KOPT-K1 (cell line): Measurements from ENCODE around the gene MYH13.

Experiments
- H3K27ac ChIP-seq: fragments of 200-600 bp; sonication (generic); 2 replicates; pipeline ENCODE4 v1.5.1; 2016; ENCODE audit warnings: antibody characterized with exemption, mild to moderate bottlenecking, low read depth, low read length; ENCODE audit not compliant: poor library complexity, severe bottlenecking
- H3K36me3 ChIP-seq: fragments of 200-600 bp; sonication (generic); 2 replicates; pipeline ENCODE4 v1.5.1; 2017; ENCODE audit warnings: antibody characterized with exemption, mild to moderate bottlenecking, low read length, moderate library complexity; ENCODE audit not compliant: insufficient read depth
- H3K9me3 ChIP-seq: fragments of 200-600 bp; sonication (generic); 2 replicates; pipeline ENCODE4 v1.5.1; 2017; ENCODE audit warnings: antibody characterized with exemption, low read length, mild to moderate bottlenecking; ENCODE audit not compliant: insufficient read depth, poor library complexity, severe bottlenecking

Gene MYH13

GRCh38 chr17:10264051-10264450 is 108.8 kb downstream of the MYH13 start:
- H3K36me3 ChIP-seq = no peaks in the 10 kb centered on the region
- H3K9me3 ChIP-seq = peaks cover 15% of the 10 kb centered on the region
- no peak overlapping the region for H3K27ac ChIP-seq

GRCh38 chr17:10262451-10262850 is 110.4 kb downstream of the MYH13 start:
- Histone ChIP-seq H3K9me3 (peaks cover 13% of the 10 kb centered on the region), H3K36me3 (no peaks in the 10 kb centered on the region), H3K27ac (no peak overlapping the region)

DNA sequence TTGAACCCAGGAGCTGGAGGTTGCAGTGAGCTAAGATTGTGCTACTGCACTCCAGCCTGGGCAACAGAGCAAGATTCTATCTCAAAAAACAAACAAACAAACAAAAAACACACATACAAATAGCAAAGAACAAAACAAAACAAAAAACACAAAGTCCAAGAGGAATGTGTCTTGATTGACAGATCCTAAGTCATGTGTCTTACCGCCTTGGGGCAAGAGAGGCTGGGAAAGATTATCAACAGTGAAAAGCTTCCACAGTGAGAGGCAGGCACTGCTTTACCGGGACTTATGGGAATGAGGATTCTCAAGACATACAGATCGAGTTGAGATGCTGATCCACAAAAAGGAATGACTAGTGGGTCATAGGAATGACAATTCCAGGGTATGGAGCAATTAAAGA is 111.7 kb downstream of the MYH13 start:
- H3K36me3 ChIP-seq = no peaks in the 10 kb centered on the region
- no peak overlapping the region for H3K27ac ChIP-seq
- no peaks in the 10 kb centered on the region for H3K9me3 ChIP-seq

DNA sequence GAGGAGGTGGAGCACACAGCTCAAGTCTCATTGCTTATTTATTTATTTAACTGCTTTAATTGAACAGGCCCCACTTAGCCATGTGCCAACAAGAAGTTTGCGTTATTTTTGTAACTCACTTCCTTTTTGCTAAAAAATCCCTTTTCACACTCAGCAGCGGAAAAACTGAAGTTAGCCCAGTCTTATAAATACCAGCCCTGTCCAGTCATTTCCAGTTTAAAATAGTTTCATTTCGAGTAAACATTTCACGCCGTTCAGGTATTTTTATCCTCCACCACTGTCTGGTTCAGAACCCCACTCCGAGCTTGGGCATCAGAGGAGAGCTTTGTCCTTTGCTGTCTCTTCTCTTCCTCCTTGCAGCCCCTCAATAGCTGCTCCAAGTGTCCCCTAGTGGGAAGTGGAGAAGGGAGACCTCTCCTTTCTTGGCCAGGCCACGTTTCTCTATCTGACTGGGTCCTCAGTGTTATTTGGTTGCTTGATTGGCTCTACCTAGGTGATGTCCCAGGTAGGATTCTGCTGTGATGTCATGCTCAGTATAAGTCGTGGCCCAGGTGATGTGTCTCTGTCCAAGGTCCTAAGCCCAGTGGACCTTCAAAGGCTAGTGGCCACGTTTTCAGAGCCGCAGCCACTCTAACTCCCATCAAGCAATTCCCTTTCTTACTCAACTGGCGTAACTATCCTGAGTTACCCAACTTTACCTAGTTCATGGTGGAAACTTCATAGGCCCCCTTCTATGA is 121.4 kb downstream of the MYH13 start:
- H3K36me3 ChIP-seq = no peaks in the 10 kb centered on the region
- H3K9me3 ChIP-seq = no peaks in the 10 kb centered on the region
- no peak overlapping the region for H3K27ac ChIP-seq
